ENCODE measurements around the gene TMEM126B.
"Not testable (repeated sequence)": the region's sequence is repeated elsewhere in the genome, so short reads cannot be mapped to it uniquely, and the experiment has no call there.

TMEM126B gene

GRCh38 chr11:85627998-85628770 lies at the start of gene TMEM126B:
Gene TMEM126B (plus strand): TSS chr11:85628593. CDS start chr11:85628608, 15 bp downstream.
- DNase-seq, result peak; percentile 70 to 99 (median 98)

DNA sequence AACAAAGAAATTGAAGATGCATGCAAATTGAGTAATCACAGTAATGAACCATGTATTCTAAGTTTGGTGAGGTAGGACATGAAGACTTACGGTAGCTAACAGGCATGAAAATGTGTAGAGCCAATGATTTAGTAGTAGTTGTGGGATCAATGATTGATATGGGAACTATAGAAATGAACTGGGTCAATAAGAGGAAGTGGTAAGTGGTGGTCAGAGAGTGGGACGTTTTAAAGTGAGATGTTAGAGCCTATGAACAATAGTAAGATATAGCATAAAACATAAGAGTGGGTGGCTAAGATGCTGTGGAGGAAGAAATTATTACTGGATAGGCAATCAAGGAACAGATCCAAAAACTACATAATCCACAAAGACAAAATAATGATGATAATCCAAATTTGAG lies 46.3 kb upstream of the TMEM126B start:
- no peak for DNase-seq

- no peak for DNase-seq
Observed at GRCh38 chr11:85589373-85589772, 39.0 kb upstream of the TMEM126B start.

GRCh38 chr11:85590848-85591483 lies 37.4 kb upstream of the TMEM126B start:
- peak in 2 of 58 donors; percentile 2 to 4 for DNase-seq

DNA sequence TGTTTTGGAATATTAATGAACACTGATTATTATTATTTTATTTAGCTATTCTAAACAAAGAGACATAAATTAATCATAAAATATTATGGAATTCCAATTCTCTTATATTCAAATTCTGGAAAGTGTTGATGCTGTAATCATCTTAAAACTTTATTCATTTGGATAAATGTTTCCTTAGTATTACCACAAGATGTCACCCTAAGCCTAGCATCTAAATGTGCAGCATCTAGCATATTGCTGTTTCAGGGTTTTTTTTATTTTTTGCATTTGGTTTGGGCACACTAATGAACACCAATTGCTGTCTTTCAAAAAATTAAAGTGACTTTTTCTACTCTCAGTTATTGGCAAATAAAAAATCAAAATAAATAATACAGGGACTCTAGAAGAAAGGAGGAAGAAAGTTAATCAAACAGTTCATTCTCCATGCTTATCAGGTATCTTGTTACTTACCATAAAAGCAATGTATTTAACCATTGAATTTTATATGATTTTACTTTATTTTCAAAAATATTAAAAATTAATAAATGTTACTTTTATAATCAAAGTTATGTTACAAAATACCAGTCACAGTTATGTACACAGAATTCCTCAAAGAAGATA lies 33.0 kb upstream of the TMEM126B start:
- DNase-seq, result peak in 1 of 58 donors; percentile 20

GRCh38 chr11:85596886-85597285 lies 31.5 kb upstream of the TMEM126B start:
- no peak for DNase-seq

DNA sequence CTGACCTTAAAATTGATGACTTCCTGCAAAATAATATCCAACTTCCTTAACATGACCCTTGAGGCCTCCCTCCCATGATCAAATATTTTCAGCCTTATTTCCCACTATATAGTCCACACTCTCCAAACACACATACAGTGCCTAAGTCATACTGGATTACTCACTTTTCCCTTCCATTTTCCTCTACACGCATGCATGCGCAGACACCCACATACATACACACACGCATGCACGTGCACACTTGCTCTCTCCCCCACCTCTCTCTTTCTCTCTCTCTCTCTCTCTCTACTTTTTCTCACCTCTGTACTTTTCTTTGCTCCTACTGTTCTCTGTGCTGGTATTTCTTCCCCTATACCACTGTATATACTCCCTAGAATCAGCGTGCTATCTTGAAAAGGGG lies 29.3 kb upstream of the TMEM126B start:
- no peak for DNase-seq

GRCh38 chr11:85602526-85603213 lies 25.7 kb upstream of the TMEM126B start:
- DNase-seq, result no peak

DNA sequence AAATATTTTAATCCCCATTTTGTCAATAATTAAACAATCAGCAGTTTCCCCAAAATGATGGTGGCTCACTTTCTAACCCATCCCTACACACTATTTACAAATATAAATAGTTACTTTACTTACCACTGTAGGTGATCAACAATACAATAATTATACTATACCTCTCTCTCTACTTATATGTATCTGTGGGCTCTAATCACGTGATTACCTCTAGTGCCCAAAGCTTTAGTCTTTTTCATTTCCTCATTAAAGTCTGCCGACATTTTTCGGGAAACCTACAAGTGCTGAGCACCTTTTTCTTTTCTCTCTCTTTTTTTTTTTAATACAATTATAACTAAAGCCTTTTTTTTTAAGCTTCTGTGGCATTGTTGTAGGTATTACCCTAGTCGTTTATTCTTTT lies 25.2 kb upstream of the TMEM126B start:
- no peak for DNase-seq

GRCh38 chr11:85606237-85606636 lies 22.2 kb upstream of the TMEM126B start:
- not testable (repeated sequence) for DNase-seq

DNA sequence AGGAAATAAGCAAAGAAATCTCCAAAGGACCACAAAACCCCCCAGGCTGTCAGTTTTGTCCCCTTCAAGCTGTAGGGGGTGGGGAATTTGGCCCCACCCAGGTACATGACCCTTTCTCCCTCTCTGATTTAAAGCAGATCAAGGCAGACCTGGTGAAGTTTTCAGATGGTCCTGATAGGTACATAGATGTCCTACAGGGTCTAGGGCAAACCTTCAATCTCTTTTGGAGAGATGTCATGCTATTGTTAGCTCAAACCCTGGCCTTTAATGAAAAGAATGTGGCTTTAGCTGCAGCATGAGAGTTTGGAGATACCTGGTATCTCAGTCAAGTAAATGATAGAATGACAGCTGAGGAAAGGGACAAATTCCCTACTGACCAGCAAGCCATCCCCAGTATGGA lies 19.8 kb upstream of the TMEM126B start:
- DNase-seq, result not testable (repeated sequence)

- not testable (repeated sequence) for DNase-seq
Observed at GRCh38 chr11:85609286-85609685, 19.1 kb upstream of the TMEM126B start.

- DNase-seq, result not testable (repeated sequence)
Observed at GRCh38 chr11:85611643-85612042, 16.8 kb upstream of the TMEM126B start.

DNA sequence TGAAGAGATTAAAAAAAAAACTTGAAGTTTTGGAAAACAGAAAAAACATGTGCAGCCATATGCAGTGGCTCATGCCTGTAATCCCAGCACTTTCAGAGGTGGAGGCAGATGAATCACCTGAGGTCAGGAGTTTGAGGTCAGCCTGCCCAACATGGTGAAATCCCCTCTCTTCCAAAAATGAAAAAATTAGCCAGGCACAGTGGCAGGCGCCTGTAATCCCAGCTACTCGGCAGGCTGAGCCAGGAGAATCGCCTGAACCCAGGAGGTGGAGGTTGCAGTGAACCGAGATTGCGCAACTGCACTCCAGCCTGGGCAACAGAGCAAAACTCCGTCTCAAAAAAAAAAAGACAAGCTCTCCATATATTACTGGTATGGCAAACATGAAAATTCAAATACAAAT lies 8.9 kb upstream of the TMEM126B start:
- DNase-seq, result no peak

- DNase-seq, result no peak
Observed at GRCh38 chr11:85620256-85620655, 8.1 kb upstream of the TMEM126B start.

DNA sequence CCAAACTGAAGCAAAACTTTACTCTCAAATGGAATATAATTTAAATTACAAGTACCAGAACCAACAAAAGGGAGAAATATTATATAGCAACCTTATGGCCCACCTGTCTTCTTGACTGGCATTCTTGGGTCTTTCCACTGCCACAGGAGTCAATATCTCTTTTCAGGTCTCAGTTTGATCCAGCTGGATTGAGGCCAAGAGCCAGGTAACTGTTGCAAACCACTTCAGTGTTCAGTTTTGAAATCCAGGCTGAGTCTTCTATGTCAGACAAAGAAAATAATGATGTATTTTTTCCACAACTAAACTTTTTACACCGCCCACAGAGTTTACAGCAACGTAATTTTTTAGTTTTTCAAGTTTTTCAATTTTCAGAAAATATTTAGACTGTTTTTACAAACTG lies 1.9 kb upstream of the TMEM126B start:
- DNase-seq, result peak in 1 of 58 donors; percentile 1

DNA sequence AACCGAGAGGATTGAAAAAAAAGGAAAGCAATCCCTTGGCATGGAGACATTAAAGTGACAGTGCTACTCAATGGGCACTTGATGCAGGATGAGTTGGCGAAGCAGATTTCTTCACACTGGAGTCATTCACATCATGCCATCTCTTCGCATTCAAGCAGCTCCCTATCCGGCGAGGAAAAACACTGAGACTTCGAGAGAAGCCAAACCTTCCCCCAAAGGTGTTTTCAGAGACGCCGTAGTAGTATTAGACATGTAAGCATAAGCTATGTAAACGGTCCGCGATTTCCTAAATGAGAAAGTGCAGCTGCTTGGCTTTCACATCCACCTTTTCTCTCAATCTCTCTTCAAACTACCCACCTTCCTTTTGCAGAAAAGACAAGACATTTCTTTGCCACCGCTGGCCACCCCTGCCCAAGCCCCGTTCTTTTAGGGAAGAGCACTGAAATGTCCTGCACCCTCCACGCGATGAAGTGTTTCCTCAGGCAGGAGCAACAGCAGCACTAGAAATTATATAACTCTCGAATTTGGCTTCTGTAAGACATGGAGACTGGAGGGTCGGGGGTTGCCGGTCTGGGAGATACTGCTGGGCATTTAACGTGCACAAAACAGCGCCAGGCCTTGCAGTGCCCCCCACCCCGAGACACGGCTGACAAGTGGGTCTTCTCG lies 928 bp upstream of the TMEM126B start, which contains the start of gene DLG2:
Gene DLG2, minus strand, starts transcription at position 13 of the 666 bp plus-strand sequence.
- DNase-seq, result peak in 43 of 58 donors; percentile 10 to 78 (median 49)

GRCh38 chr11:85628771-85629341 lies 463 bp downstream of the TMEM126B start:
- DNase-seq, result no peak

DNA sequence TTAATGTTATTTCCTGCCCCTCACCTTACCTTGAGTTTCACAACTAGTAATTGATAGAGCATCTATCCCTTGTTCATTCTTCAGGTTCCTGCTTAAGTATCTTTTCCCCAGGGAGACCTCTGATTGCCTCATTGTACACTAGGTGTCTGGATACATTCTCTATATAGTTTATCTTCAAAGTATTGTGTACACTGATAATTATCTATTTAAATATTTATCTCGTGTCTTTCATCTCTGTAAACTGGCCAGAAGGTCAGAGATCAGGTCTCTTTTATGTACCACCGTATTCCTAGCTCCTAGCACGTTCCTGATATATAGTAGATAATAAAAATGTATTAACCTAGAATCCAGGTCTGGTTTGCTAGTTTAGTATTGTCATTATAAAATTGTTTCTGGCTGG lies 6.4 kb downstream of the TMEM126B start:
- no peak for DNase-seq

DNA sequence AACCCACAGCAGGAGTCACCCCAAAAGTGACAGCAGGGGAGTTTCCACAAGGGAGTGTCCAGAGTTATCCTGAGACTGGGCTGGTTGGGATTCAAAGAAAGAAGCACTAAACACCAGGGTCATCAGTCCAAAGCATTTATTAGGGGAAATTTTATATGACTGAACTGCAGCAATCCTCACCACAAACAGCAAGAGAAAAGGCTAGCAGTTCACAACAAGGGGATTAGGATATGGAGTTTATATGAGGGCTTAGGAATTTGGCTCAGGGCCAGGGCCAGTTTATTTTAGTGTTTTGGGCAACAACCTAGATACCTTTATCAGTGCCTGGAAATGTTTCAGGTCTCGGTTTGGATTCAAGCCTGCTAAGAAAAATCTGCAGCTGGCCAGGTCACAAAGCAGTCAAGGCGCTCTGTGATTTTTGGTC lies 14.8 kb downstream of the TMEM126B start:
- no peak for DNase-seq

- no peak for DNase-seq
Observed at GRCh38 chr11:85647078-85647477, 18.7 kb downstream of the TMEM126B start.

Data from anterior cingulate cortex (tissue), 58 donors.